Stimulated activated CD4-positive, alpha-beta T cell treated with anti-CD3 and anti-CD28 coated beads, Interleukin-12 subunit alpha, Interleukin-12 subunit beta, amount 100 ng/mL, for 24 hours (primary cell): ENCODE results near the gene TTC4.
A peak's percentile ranks its signal among the peaks of the same experiment; 100 is the strongest.

Source experiments
- DNase-seq, 2 experiments: peaks; one replicate each; pipeline ENCODE4 v3.0.0-alpha.2; 2020; ENCODE audit warnings: low read depth in 2 of 2

TTC4 gene

DNA sequence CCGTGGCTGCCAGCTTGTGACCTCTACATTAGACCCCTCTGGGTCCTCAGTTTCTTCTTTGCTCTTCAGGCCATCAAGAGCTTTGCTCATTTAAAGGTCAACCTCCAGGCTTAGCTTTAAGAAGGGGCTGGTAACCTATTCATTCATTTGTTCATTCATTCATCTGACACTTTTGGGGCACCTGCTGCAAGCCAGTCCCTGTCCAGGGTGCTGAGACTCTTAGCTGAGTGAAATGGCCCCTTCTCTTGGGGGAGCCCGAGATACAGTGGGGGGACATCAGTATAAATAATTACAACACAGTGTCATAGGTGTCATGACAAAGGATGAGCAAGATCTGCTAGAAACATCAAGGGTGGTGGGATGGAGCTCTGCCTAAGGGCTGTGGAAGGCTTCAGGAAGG, 10.5 kb upstream of the TTC4 start:
- no peak for DNase-seq

DNA sequence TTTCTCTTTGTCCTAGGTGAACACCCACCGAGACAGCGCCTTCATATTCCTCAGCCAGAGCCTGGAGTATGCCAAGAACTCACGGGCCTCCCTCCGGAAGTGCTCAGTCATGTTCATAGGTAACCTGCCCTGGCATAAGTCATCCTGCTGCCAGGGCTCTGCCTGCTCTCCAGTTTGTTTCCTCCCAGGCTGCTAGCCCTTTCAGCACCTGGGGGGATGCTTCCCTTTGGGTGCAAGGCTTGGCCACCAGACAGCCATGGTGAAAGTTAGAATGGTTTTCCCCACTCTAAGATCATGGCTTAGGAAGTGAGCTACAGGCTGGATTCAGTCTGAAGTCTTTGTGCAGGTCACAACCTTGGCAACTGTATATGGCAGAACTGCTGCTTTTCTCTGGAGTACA, 9.2 kb upstream of the TTC4 start:
- DNase-seq, result no peak

DNA sequence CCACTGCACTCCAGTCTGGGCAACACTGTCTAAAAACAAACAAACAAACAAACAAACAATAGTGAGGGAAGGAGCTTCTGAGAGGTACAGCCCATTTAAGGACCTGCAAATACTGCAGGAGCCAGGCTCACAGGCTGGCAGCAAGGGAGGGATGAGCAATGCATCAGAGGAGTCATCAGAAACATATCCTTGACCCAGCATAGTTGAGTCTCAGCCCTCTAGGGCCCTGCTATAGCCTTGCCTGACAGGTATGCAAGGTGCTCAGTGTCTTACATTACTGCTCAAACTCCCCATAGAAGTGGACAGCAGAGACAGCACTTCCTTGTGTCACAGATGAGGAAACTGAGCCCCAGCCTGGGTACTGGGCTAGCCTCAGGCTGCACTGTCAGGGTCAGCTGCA, 7.3 kb upstream of the TTC4 start:
- DNase-seq, result no peak

DNA sequence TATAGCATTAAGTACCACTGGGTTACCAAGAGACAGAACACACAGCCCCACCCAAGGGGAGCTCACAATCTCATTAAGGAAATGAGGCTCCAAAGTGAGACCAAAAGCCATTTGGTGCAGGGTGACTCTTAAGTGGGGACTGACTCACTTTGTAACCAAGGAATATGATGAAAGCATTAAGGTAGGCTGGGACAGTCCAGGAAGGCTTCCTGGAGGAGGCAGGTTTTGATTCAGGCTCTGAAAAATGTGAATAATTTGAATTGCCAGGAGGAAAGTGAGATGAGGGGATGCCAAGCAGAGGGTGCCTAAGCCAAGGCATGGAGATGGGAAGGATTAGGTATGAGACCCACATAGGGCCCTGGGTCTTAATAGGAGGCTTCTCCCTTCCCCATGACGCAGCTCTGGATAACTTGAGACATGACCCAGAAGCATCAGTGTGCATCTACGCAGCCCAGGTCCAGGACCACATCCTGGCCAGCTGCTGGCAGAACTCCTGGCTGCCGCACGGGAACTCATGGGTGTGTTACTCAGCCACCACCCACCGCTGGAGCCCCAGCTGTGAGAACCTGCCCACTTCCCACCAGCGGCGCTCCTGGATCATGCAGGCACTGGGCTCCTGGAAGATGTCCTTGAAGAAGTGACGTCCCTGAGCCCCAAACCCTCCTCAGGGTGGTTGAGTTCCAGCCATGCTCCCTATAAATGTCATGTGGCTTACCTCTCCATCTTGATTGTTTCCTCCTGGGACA, 5.9 kb upstream of the TTC4 start:
- no peak for DNase-seq

DNA sequence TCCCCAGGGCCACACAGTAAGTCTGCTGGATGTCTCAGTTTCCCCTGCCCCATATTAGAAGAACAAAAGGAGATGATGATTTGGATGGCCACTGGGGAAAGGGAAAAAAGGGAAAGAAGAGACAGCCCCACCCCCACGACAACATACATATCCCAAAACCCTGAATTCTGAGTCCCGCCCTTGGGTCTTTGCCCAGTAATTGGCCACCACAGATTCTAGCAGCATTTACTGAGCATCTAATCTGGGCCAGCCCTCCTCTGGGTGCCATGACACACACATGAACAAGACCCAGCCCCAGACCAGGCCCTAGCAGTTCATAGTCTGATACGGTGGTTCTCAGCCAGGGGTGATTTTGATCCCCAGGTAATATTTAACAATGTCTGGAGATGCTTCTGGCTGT, 5.2 kb upstream of the TTC4 start:
- no peak for DNase-seq

DNA sequence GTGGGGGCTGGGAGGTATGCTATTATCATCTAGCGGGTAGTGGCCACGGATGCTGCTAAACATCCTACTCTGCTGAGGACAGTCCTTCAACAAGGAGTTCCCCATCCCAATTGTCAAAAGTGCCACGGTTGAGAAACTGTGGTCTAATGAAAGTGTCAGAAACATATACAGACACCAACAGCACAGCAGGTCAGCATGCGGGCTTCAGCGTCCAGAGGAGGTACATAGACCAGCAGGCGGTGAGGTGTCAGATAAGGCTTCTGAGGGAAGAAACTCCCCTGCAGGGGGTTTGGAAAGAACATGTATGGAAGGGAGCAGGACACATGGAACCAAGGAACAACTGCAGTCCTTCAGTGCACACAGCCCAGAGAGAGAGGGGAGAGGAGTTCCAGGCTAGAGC, 4.8 kb upstream of the TTC4 start:
- DNase-seq, result no peak

DNA sequence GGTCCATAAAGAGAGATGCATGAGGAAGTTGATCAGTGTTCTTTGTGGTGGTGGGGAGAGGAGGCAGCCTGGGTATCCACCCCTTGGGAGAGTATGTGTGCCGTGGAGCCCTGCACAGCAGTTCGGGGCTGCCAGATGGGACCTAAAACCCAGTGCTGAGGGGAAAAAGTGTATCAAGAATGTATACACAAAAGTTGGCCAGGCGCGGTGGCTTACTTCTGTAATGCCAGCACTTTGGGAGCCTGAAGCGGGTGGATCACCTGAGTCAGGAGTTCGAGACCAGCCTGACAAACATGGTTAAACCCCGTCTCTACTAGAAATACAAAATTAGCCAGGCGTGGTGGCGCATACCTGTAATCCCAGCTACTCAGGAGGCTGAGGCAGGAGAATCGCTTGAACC, 4.1 kb upstream of the TTC4 start:
- no peak for DNase-seq

DNA sequence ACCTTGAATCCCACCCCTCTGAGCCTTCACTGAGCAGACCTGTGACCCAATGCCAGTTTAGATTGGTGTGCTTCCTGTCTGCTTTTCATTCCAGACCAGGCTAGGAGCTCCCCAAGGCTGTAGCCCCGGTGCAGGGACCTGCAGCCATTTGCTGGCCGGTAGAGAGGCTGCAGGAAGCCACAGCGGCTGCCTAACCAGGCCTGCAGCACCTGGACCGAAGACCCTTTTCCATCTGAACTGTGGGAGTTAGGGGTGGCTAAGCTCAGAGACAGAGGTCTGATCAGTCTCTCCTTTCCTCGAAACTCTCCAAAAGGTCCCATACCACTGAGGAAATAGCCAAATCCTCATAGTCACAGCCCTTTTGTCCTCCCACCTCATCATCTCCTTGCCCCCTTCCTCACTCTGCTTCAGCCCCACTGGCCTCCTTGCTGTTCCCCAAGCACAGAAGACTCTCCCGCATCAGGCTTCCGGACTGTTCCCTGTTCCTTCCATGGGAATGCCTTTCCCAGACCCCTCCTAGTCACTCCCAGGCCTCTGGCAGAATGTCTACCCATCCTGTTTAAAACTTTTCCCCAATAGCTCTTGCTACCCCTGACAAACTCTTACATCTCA, 674 bp upstream of the TTC4 start:
- no peak for DNase-seq

DNA sequence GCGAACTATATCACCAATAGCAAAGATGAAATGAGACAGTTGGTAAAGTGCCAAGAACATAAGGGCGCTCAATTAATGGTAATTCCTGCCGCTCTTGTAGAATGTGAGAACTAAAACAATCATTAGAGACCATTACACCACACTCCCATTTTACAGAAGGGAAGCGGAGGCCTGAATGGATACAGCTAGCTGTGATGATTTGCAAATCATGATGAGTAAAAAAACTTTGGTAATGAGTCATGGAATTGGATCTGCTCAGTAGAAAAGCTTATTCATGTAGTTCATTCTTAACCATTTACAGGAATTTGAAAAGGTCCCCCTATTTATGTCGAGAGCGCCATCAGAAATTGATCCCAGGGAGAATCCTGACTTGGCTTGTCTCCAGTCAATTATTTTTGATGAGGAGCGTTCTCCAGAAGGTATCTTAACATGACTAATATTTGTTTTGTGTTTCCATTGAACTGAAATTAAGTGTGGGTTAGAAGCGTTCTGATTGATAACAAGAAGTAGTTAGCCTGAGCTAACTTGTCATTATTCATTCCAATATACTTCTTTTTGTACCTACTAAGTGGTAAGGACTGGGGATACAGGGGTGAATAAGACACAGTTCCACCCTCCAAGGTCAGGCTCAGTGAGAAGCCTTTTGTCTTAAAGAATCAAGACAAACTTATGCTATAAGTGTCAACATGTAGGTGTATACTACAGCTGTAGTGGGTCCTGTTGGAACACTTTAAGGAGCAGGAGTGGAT, 812 bp downstream of the TTC4 start:
- DNase-seq, result peak in 1 of 2 experiments; percentile 2

DNA sequence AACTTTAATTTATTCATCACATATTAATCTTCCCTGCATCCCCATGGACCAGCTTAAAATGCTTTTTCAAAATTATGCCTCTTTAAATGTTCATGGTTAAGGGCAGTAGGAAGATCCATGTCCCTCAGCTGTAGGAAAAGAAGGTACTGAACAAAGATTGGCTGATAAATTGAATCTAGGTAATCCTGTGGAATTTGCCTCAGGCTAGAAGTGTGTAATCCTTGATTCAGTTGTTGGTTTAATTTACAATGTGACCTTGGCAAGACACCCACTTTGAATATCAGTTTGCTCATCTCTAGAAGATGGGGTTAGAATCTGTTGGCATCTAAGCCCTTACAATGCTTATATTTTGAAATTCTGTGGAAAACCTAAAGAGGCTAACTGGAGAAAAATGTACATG, 6.1 kb downstream of the TTC4 start:
- DNase-seq, result no peak

DNA sequence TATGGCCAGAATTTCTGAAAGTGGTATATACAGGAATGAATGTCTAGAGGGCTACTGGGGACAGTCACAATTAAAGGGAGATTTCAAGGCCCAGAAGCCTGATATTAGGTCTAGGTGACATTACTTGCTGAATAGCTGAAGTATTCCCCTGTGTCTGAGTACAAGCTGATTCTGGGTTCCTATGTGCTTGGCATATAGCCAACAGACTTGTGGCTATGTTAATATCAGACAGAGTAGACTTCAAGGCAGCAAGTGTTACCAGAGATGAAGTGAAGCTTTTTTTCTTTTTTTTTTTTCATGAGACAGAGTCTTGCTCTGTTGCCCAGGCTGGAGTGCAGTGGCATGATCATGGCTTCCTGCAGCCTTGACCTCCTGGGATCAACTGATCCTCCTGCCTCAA, 8.3 kb downstream of the TTC4 start:
- no peak for DNase-seq

DNA sequence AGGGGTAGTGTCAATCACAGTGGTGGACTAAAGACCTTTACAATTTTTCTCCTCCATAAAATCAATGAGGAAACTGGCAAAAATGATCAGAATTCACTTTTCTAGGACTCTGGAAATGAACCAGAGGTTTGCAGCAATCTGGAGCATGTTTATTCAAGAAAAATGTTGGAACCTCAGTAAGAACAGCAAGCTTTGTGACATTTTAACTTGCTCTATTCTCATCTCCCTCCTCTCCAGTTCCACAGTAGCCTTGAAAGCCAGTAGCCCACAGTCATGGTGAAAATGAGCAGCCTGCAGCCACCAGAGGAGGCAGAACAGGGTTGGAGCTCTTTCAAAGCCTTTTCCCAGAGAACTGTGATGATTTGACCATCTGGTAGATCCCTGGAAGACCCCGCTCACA, 9.1 kb downstream of the TTC4 start:
- no peak for DNase-seq

DNA sequence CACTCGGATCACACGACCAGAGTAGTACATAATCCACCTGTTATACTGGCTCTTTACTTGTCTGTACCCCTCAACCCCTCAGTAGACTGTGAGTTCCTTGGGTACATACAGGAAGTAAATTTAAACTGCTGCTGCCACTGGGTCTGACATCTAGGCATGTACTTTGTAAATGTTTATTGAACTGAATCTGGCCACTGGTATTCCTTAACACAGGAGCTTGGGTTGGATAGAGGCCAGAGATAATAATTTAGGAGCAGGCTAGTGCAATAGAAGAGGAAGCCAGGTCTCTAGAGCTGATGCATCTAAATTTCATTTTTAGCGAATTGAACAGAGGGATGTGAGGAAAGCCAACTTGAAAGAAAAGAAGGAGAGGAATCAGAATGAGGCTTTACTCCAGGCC, 12.4 kb downstream of the TTC4 start:
- DNase-seq, result no peak

DNA sequence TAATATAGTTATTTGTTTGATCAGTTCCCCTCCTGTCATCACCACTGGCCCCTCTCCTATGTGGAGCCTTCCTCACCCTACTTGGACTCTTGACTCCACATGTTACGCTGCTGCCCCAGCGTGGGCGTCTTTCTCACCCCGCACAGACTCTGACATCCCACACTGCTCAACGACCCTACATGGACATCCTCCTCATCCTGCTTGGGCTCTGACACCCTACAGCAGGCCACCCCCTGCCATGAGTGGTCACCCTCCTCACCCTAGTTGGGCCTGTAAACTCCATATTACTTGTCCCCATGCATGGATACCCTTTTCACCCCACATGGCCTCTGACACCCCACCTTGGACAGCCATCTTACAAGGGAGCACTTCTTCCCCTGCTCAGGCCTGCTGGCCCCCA, 21.0 kb downstream of the TTC4 start:
- no peak for DNase-seq

DNA sequence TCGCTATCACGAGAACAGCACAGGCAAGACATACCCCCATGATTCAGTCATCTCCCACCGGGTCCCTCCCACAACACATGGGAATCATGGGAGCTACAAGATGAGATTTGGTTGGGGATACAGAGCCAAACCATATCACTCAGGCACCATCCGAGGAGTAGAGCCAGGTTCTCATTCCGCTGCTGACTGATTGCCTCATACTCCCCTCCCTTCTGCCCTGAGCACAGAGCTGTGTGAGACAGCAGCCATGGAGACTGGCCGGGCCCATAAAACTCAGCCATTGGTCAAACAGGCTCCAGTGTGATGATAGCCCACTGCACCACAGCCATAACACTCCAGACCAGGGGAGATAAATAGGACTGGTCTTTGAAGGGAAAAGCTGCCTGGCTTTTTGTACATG, 22.6 kb downstream of the TTC4 start:
- no peak for DNase-seq

DNA sequence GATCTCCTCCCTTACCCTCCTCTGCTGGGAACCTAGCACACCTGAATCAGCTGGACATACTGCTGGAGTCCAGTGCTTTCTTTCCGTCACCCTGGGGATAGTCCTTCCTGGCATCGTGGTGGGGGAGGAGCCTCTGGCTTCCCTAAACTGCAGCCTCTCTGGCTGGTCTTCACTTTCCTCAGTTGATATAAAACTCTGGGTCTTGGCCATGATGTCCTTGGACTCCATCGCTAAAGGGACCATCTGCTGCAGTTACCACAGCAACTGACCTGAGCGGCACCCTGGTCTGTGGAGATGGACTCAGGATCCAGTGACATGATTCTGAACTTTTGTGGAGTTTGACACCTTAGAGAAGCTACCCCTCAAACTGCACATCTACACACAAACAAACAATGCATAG, 25.9 kb downstream of the TTC4 start:
- DNase-seq, result no peak

DNA sequence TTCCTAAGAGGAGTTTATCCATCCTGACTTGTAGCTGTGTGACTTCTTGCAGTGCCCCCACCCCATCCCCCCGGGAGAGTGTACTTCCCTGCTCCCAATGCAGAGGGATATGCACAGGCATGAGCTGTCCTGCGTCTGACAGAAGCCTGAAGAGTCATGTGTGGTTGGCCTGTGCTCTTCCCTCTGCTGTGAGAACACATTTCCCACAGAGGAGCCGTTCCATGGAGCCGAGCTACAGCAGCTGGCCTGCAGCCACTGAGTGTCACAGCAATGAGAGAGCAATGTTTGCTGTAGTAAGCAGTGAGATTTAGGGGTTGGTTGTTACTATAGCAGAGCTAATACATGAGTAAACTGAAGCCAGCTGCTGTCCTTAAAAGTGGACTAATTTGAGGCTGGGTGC, 26.6 kb downstream of the TTC4 start:
- DNase-seq, result no peak

DNA sequence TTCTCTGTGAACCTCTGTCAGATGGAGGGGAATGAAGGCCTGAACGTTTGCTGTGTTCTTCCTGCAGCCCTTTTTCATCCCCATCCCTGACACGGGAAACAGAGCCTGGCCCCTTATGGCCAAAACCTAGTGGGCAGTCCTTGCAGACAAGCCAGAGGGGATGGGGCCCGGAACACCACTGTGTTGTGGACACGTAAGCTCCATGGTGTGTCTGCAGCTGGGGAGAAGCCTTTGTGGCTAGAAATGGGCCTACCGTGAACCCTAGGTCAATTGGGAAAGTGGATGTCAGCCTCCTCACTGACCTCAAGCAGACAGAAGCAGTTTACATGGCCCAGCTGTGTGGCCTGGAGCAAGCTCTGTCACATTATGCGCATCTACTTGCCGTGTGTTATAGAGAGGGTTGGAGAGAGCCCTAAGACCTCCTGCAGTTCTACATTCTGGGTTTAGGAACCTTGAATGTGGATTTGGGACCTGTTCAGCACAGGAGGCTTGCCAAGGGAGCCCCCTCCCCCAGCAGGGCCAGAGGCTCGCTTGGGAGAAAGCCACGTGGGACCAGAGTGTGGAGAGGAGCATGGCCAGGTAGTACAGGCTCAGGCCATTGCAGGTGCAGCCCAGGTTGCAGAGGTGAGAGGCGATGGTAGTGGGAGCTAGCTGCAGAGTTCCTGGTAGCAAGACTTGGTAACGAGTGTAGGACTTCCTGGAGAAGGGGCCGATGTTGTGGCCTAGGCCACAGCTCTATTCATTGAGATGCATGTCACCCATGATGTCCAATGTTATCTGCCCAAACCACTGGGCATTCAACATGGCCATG, 28.0 kb downstream of the TTC4 start:
- DNase-seq, result no peak

DNA sequence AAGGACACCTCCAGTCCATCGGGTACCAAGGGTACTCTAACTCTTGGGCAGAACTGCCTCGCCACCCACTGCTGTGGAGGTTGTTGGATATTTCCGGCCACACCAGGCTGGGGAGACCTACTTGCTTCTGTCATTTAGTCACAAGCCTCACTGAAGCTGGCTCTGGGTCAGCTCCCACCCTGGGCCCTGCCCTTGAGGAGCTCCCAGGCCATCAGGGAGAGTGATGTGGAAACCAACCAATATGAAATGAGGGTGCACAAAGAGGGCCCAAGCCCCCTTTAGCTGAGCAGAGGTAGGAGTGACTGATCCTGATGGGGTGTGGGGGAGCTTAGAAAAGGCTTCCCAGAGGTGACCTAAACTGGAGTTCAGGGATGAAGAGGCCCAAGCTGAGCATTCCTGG, 29.0 kb downstream of the TTC4 start:
- DNase-seq, result no peak

DNA sequence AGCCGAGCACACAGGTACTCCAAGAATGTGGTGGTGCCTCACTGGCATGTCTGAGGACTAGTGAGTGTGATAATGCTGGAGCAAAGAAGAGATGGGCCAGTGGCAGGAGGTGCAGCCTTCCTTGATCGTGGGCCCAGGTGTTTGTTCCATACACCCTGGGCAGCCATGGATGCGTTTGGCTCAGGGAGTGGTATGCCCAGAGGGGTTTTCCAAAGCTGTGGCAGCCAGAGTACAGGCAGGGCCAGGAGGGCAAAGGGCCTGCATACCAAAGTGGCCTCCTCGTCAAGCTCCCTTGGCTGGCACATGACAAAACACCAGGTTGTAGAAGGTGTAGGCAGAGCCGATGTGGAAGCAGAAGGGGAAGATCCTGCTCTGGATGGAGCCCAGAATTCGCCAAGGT, 29.6 kb downstream of the TTC4 start:
- no peak for DNase-seq

DNA sequence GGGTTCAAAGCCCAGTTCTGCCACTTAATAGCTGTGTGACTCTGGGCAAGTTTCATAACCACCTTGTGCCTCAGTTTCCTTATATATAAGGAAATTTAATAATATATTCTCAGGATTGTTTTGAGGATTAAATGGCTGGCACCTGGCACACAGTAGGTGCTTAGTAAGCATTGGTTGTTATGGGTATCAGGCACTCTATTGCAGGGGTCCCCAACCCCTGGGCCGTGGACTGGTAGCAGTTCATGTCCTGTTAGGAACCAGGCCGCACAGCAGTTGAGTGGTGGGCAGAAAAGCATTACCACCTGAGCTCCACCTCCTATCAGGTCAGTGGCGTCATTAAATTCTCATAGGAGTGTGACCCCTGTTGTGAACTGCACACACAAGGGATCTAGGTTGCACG, 30.2 kb downstream of the TTC4 start:
- DNase-seq, result no peak

DNA sequence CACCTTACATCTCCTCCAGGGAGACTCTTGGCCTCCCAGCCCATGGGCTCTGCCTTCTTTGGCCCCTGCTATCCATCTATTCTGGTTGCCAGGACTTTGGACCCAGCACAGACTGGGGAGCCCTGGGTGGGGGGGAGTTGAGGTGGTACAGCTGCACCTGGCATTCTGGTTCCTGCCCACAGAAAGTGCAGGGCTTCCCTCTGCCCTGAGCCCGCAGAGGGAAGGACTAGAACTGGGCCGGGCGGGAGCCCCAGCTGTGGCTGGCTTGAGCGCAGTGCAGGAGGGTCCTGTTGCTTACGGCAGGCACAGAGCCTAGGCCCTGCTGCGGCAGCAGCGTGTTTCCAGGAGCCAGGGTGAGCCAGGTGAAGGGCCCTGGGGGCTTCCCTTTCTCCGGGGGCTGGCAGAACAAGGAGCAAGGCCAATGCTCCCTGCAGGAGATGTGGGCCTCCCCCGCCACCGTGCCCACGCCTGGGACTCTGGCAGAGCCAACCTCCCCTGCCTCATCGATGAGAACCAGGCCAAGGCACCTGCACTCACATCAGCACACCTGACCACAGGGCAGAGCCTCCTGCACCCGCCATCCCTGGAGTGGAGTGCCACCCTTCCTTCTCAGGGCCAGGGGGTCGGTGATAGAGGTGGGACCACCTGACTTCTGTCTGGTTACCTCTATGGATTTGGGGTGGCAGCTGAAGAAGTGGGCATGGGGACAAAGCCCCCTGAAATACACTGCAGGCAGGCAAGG, 32.6 kb downstream of the TTC4 start:
- DNase-seq, result no peak
